ENCODE data around the gene ICAM1. TPM values are rescaled to one million over a fixed set of nuclear protein-coding genes. Genes with fewer than 3 reads are reported as not detected.

The ICAM1 gene
- total RNA-seq, 1 donor from 2014 or later, result 74.8 TPM

DNA sequence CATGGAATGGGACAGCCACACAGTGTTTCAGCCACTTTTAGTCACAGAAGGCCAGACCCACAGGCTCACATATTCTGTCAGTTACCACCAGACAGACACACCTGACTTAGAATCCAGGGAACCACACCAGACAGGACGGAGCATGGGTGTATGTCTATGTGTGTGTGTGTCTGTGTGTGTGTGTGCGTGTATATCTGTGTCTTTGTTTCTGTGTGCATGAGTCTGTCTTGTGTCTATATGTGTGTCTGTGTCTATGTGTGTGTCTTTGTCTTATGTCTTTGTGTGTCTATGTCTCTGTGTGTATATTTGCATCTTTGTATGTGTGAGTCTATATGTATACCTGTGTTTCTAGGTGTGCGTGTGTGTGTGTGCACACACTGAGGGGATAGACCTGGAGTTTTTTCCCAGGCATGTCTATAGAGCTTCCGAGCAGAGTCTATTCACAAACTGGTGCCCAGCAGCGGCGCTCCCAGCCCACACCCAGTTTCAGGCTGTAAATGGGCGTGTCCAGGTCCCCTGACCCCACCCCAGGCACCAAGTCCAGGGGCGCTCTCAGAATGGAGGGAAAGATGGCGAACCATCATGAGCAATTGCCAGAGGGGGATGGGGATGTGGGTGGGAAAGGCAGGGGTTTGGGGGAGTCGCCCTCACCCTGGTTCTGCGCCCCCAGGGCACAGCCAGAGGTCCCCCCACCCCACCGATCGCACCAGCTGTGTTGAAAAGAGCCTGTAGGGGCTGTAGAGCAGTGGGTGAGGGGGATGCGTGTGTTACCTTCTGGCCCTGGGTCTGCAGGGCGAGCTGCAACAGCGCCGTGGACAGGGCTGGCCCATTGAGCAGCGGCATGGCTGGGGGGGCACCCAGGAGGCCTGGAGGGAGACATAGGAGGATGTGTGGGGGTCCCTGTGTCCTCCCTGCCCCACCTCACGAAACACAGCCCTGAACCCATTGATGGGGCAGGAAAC lies 51.2 kb downstream of the ICAM1 start:
- no peaks in the 10 kb centered on the region for H3K27me3 ChIP-seq
- no peaks in the 10 kb centered on the region for H3K9me3 ChIP-seq
- H3K36me3 ChIP-seq, result peaks cover 93 to 98% of the 10 kb centered on the region in 2 donors
- intact Hi-C loops (cut with DNase I), result no loop called here
- DNase-seq (ENCODE audit: low spot score in 2 of 2), result no peak
- H3K27ac ChIP-seq, result no peak overlapping the region
- H3K4me3 ChIP-seq, result no peak overlapping the region
- TF ChIP-seq, protein P1, sequence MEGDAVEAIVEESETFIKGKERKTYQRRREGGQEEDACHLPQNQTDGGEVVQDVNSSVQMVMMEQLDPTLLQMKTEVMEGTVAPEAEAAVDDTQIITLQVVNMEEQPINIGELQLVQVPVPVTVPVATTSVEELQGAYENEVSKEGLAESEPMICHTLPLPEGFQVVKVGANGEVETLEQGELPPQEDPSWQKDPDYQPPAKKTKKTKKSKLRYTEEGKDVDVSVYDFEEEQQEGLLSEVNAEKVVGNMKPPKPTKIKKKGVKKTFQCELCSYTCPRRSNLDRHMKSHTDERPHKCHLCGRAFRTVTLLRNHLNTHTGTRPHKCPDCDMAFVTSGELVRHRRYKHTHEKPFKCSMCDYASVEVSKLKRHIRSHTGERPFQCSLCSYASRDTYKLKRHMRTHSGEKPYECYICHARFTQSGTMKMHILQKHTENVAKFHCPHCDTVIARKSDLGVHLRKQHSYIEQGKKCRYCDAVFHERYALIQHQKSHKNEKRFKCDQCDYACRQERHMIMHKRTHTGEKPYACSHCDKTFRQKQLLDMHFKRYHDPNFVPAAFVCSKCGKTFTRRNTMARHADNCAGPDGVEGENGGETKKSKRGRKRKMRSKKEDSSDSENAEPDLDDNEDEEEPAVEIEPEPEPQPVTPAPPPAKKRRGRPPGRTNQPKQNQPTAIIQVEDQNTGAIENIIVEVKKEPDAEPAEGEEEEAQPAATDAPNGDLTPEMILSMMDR (IDR thresholded peaks at IDR 0.05), result no peak
- no peaks in the 10 kb centered on the region for H3K4me1 ChIP-seq

GRCh38 chr19:10325732-10326131 lies 54.8 kb downstream of the ICAM1 start:
- intact Hi-C loops (cut with DNase I), result no loop called here
- H3K9me3 ChIP-seq, result no peaks in the 10 kb centered on the region
- H3K27me3 ChIP-seq, result no peaks in the 10 kb centered on the region
- no peaks in the 10 kb centered on the region for H3K4me1 ChIP-seq
- TF ChIP-seq, protein P1 (IDR thresholded peaks at IDR 0.05), result no peak
- no peak for DNase-seq (ENCODE audit: low spot score in 2 of 2)
- no peak overlapping the region for H3K4me3 ChIP-seq
- H3K27ac ChIP-seq, result no peak overlapping the region
- H3K36me3 ChIP-seq, result peaks cover 92 to 97% of the 10 kb centered on the region in 2 donors

DNA sequence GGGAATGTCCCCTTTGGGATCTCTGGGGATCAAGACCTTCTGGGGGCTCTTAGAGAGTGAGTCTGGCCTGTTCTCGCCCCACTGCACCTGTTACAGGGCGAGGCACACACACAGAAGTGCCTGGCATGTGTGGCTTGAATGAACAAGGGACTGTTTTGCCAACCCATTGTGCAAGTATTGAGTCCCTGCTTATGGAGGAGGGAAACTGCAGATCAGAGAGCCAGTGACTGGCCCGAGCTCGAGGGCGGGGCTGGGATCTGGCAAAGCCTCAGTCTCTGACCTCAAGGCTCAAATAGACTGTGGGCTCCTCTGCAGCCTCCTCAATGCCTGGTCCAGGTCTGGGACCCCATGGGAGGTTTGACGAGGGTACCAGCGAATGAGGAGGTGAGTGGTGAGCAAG lies 56.9 kb downstream of the ICAM1 start:
- Histone ChIP-seq H3K4me3 (no peak overlapping the region), H3K36me3 (peaks cover 74 to 76% of the 10 kb centered on the region in 2 donors), H3K4me1 (peaks cover 4 to 12% of the 10 kb centered on the region in 2 donors), H3K27me3 (no peaks in the 10 kb centered on the region), H3K9me3 (no peaks in the 10 kb centered on the region), H3K27ac (no peak overlapping the region)
- TF ChIP-seq, protein P1 (IDR thresholded peaks at IDR 0.05), result no peak
- intact Hi-C loops (cut with DNase I), result no loop called here
- no peak for DNase-seq (ENCODE audit: low spot score in 2 of 2)

DNA sequence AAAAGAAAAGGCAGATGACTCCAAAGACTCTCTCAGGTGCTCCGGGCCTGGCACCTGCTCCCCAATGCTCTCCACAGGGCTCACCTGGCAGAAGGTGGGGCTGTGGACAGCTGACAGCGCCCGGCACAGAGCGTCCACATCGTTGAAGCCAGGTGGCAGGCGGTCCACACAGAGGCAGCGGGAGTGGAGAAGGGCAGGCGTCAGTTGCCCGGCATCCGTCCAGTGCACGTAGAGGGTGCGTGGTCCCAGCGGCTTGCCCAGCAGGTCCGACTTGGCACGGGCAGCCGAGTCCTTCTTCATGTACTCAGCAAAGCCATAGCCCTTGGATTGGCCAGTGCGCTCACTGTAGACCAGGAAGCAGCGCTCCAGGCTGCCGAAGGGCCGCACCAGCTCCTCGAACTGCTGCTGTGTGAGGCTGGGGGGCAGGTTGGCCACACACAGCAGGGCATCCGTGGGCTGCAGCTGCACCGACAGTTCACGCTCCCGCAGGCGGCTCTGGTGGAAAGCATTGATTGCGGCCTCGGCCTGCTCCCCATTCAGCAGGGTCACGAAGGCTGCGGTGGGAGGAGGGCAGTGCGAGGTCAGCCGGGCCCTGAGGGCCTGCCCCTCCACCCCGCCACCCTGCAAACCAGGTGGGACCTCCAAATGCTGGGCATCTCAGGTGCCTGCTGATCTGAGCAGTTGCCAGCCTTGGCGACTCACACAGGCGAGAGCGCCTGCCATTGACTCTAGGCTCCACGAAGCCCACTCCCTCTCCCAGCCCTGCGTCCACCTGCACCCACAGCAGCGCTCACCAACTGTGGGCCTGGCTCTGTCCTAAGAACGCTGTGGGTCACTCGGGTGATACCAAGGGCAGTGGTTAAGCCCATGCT lies 57.9 kb downstream of the ICAM1 start:
- DNase-seq (ENCODE audit: low spot score in 2 of 2), result no peak
- Histone ChIP-seq H3K4me1 (peaks cover 4 to 12% of the 10 kb centered on the region in 2 donors), H3K4me3 (no peak overlapping the region), H3K36me3 (peaks cover 65 to 66% of the 10 kb centered on the region in 2 donors), H3K9me3 (no peaks in the 10 kb centered on the region), H3K27me3 (no peaks in the 10 kb centered on the region), H3K27ac (no peak overlapping the region)
- TF ChIP-seq, protein P1 (IDR thresholded peaks at IDR 0.05), result no peak
- intact Hi-C loops (cut with DNase I), result no loop called here

DNA sequence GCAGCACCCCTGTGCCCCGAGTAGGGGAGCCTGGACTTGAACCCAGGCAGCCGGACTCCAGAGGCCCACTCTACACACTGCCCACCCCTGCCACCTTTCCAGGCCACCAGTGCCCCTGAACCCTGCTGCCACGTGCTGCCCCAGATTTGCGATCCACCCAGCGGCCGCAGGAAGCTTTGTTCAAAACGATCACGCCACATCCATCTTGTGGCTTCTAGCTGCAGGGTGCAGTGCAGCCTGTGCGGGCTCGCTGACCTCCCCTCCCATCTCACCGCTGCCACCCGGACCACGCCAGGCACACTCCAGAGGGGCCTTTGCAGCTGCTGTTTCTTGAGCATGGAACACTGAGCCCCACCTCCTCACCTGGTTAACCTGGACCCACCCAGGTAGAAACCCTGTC lies 58.6 kb downstream of the ICAM1 start:
- Histone ChIP-seq H3K4me3 (no peak overlapping the region), H3K4me1 (peaks cover 4 to 12% of the 10 kb centered on the region in 2 donors), H3K36me3 (peaks cover 57 to 59% of the 10 kb centered on the region in 2 donors), H3K27ac (no peak overlapping the region), H3K9me3 (no peaks in the 10 kb centered on the region), H3K27me3 (no peaks in the 10 kb centered on the region)
- no peak for DNase-seq (ENCODE audit: low spot score in 2 of 2)
- TF ChIP-seq, protein P1 (IDR thresholded peaks at IDR 0.05), result no peak
- intact Hi-C loops (cut with DNase I), result no loop called here

Measured in ascending aorta (tissue), 2 donors.